Chondrocyte (in vitro differentiated cells): ENCODE results near the gene GALNT17. TPM values are rescaled to one million over a fixed set of nuclear protein-coding genes. Genes with fewer than 3 reads are reported as not detected.
"Not testable (repeated sequence)": the region's sequence is repeated elsewhere in the genome, so short reads cannot be mapped to it uniquely, and the experiment has no call there.

Experiments used
- DNase-seq: peaks from one replicate; pipeline ENCODE4 v3.0.0; 2021; ENCODE audit warnings: mixed read lengths, low spot score
- H3K27ac Mint-ChIP-seq: one replicate; pipeline ENCODE4 v1.8.0; 2021; ENCODE audit warnings: mild to moderate bottlenecking, moderate library complexity, mixed read lengths; ENCODE audit not compliant: unreplicated experiment
- H3K27me3 Mint-ChIP-seq: 2 replicates; pipeline ENCODE4 v1.8.0; 2021; ENCODE audit warnings: low read depth, mixed read lengths
- H3K36me3 Mint-ChIP-seq: 2 replicates; pipeline ENCODE4 v1.8.0; 2021; ENCODE audit warnings: low read depth, mixed read lengths
- H3K4me1 Mint-ChIP-seq: 2 replicates; pipeline ENCODE4 v1.8.0; 2021; ENCODE audit warnings: low read depth, mild to moderate bottlenecking, mixed read lengths
- H3K4me3 Mint-ChIP-seq: one replicate; pipeline ENCODE4 v1.8.0; 2021; ENCODE audit warnings: mild to moderate bottlenecking, moderate library complexity, mixed read lengths; ENCODE audit not compliant: unreplicated experiment
- H3K9me3 Mint-ChIP-seq: 2 replicates; pipeline ENCODE4 v1.8.0; 2021; ENCODE audit warnings: low read depth, mixed read lengths
- CTCF ChIP-seq: fragments of 200-600 bp; sonication (generic); IDR thresholded peaks from 2 replicates; pipeline ENCODE4 v1.5.0; 2021; ENCODE audit warnings: antibody characterized with exemption, mild to moderate bottlenecking, moderate library complexity
- total RNA-seq: library from RNA; stranded (reverse); gene quantifications from 3 replicates; pipeline ENCODE4 v1.2.1, GENCODE V29; 2021

Gene GALNT17
- total RNA-seq, 1 donor from 2014 or later: 24.4 TPM

GRCh38 chr7:71198391-71198790 lies 66.4 kb downstream of the GALNT17 start:
- H3K27ac Mint-ChIP-seq: no peak overlapping the region
- H3K27me3 Mint-ChIP-seq: no peaks in the 10 kb centered on the region

GRCh38 chr7:71198887-71199286 lies 66.9 kb downstream of the GALNT17 start:
- no peak overlapping the region for H3K4me3 Mint-ChIP-seq
- H3K4me1 Mint-ChIP-seq: peaks cover 15% of the 10 kb centered on the region
- H3K27me3 Mint-ChIP-seq: no peaks in the 10 kb centered on the region
- no peak overlapping the region for H3K27ac Mint-ChIP-seq
- peaks cover 7% of the 10 kb centered on the region for H3K36me3 Mint-ChIP-seq
- H3K9me3 Mint-ChIP-seq: peaks cover 9% of the 10 kb centered on the region
- no peak for DNase-seq
- TF ChIP-seq CTCF: no peak

More at GRCh38 chr7:71198391-71198790, 66.4 kb downstream of the GALNT17 start:
- TF ChIP-seq CTCF: no peak
- DNase-seq: no peak
- Mint-ChIP-seq H3K4me3 (no peak overlapping the region), H3K9me3 (peaks cover 4% of the 10 kb centered on the region), H3K36me3 (peaks cover 3% of the 10 kb centered on the region), H3K4me1 (peaks cover 15% of the 10 kb centered on the region)

GRCh38 chr7:71206184-71206583 lies 74.2 kb downstream of the GALNT17 start:
- H3K27me3 Mint-ChIP-seq: no peaks in the 10 kb centered on the region
- TF ChIP-seq CTCF: no peak
- no peak overlapping the region for H3K4me3 Mint-ChIP-seq
- peaks cover 8% of the 10 kb centered on the region for H3K36me3 Mint-ChIP-seq
- no peak overlapping the region for H3K27ac Mint-ChIP-seq
- peaks cover 11% of the 10 kb centered on the region for H3K4me1 Mint-ChIP-seq
- peaks cover 10% of the 10 kb centered on the region for H3K9me3 Mint-ChIP-seq
- no peak for DNase-seq

- H3K27ac Mint-ChIP-seq: no peak overlapping the region
- no peaks in the 10 kb centered on the region for H3K4me1 Mint-ChIP-seq
- peaks cover 7% of the 10 kb centered on the region for H3K36me3 Mint-ChIP-seq
- no peak overlapping the region for H3K4me3 Mint-ChIP-seq
- TF ChIP-seq CTCF: no peak
- no peaks in the 10 kb centered on the region for H3K27me3 Mint-ChIP-seq
- DNase-seq: no peak
- peaks cover 7% of the 10 kb centered on the region for H3K9me3 Mint-ChIP-seq
These were observed 76.9 kb downstream of the GALNT17 start for GRCh38 chr7:71208881-71209280.

GRCh38 chr7:71209484-71209883 lies 77.5 kb downstream of the GALNT17 start:
- H3K27me3 Mint-ChIP-seq, H3K27ac Mint-ChIP-seq, H3K4me3 Mint-ChIP-seq, DNase-seq, H3K9me3 Mint-ChIP-seq, H3K4me1 Mint-ChIP-seq, H3K36me3 Mint-ChIP-seq: not testable (repeated sequence)

- DNase-seq: no peak
- TF ChIP-seq CTCF: no peak
- Mint-ChIP-seq H3K27me3 (no peaks in the 10 kb centered on the region), H3K4me3 (no peak overlapping the region), H3K9me3 (peaks cover 5% of the 10 kb centered on the region), H3K4me1 (no peaks in the 10 kb centered on the region), H3K27ac (no peak overlapping the region), H3K36me3 (peaks cover 3% of the 10 kb centered on the region)
These were observed 78.3 kb downstream of the GALNT17 start for GRCh38 chr7:71210220-71210619.

GRCh38 chr7:71212433-71212832 lies 80.5 kb downstream of the GALNT17 start:
- not testable (repeated sequence) for DNase-seq, H3K4me3 Mint-ChIP-seq, H3K27me3 Mint-ChIP-seq, H3K9me3 Mint-ChIP-seq, H3K4me1 Mint-ChIP-seq, H3K36me3 Mint-ChIP-seq, H3K27ac Mint-ChIP-seq
